HEK293T (cell line): Measurements from ENCODE around the gene FBN1.

Experiments
- ARNT ChIP-seq: fragments of 450-650 bp; IDR thresholded peaks from 2 replicates; pipeline ENCODE4 v1.6.1; 2017; ENCODE audit warnings: mild to moderate bottlenecking
- BHLHE40 ChIP-seq: fragments of 450-650 bp; IDR thresholded peaks from 2 replicates; pipeline ENCODE4 v1.6.1; 2016; ENCODE audit warnings: mild to moderate bottlenecking, moderate library complexity, borderline replicate concordance
- FOXA1 ChIP-seq: fragments of 450-650 bp; IDR thresholded peaks from 2 replicates; pipeline ENCODE4 v1.6.1; 2016; ENCODE audit warnings: mild to moderate bottlenecking
- FOXK2 ChIP-seq: fragments of 450-650 bp; IDR thresholded peaks from 2 replicates; pipeline ENCODE4 v1.6.1; 2016; ENCODE audit warnings: mild to moderate bottlenecking
- FOXM1 ChIP-seq: fragments of 450-650 bp; IDR thresholded peaks from 2 replicates; pipeline ENCODE4 v1.6.1; 2017; ENCODE audit warnings: mild to moderate bottlenecking, borderline replicate concordance
- PKNOX1 ChIP-seq: fragments of 450-650 bp; IDR thresholded peaks from 2 replicates; pipeline ENCODE4 v1.6.1; 2016
- SP1 ChIP-seq: fragments of 450-650 bp; IDR thresholded peaks from 2 replicates; pipeline ENCODE4 v1.6.1; 2017
- TARDBP ChIP-seq: fragments of 450-650 bp; IDR thresholded peaks from 2 replicates; pipeline ENCODE4 v1.6.1; 2016

GRCh38 chr15:48616216-48616615, 29.3 kb downstream of the FBN1 start:
- TF ChIP-seq FOXA1: no peak
- TF ChIP-seq BHLHE40: no peak
- TF ChIP-seq TARDBP: no peak
- no peak for TF ChIP-seq SP1
- TF ChIP-seq FOXK2: no peak
- TF ChIP-seq FOXM1: no peak
- TF ChIP-seq ARNT: no peak
- no peak for TF ChIP-seq PKNOX1
